Measurements from ENCODE around the gene EZH1. TPM values are rescaled to one million over a fixed set of nuclear protein-coding genes. Genes with fewer than 3 reads are reported as not detected.

The EZH1 gene
- total RNA-seq, 2 donors from 2014 or later, result 30.5 to 32.5 TPM

GRCh38 chr17:42780851-42781638 lies 36.2 kb upstream of the EZH1 start:
- no peak for DNase-seq (ENCODE audit: low spot score)
- Histone ChIP-seq H3K4me3 (peak overlapping the region; percentile 23 to 48), H3K4me1 (peaks cover 0 to 18% of the 10 kb centered on the region in 2 donors), H3K27ac (no peak overlapping the region), H3K36me3 (peaks cover 34% of the 10 kb centered on the region), H3K27me3 (peaks cover 17 to 20% of the 10 kb centered on the region in 2 donors), H3K9me3 (no peaks in the 10 kb centered on the region)
- TF ChIP-seq CTCF (IDR thresholded peaks at IDR 0.05), result no peak

GRCh38 chr17:42779936-42780850 lies 35.4 kb upstream of the EZH1 start, which contains the start of gene WNK4:
Gene WNK4 (plus strand): TSS chr17:42780610. CDS start chr17:42780699, 89 bp downstream.
- H3K36me3 ChIP-seq, result peaks cover 43% of the 10 kb centered on the region
- peaks cover 10 to 20% of the 10 kb centered on the region in 2 donors for H3K27me3 ChIP-seq
- no peak for TF ChIP-seq CTCF (IDR thresholded peaks at IDR 0.05)
- H3K4me3 ChIP-seq, result peak within 1 kb of the TSS; percentile 23 to 48
- H3K4me1 ChIP-seq, result peaks cover 0 to 17% of the 10 kb centered on the region in 2 donors
- H3K27ac ChIP-seq, result no peak within 1 kb of the TSS
- H3K9me3 ChIP-seq, result no peaks in the 10 kb centered on the region
- DNase-seq (ENCODE audit: low spot score), result no peak

GRCh38 chr17:42779304-42779935 lies 34.6 kb upstream of the EZH1 start:
- TF ChIP-seq CTCF (IDR thresholded peaks at IDR 0.05), result no peak
- no peaks in the 10 kb centered on the region for H3K9me3 ChIP-seq
- peaks cover 45% of the 10 kb centered on the region for H3K36me3 ChIP-seq
- DNase-seq (ENCODE audit: low spot score), result no peak
- no peak overlapping the region for H3K4me3 ChIP-seq
- no peak overlapping the region for H3K27ac ChIP-seq
- H3K27me3 ChIP-seq, result peaks cover 4 to 15% of the 10 kb centered on the region in 2 donors
- H3K4me1 ChIP-seq, result peaks cover 0 to 15% of the 10 kb centered on the region in 2 donors

GRCh38 chr17:42778570-42778969 lies 33.7 kb upstream of the EZH1 start:
- no peaks in the 10 kb centered on the region for H3K9me3 ChIP-seq
- peaks cover 45% of the 10 kb centered on the region for H3K36me3 ChIP-seq
- H3K4me3 ChIP-seq, result no peak overlapping the region
- peaks cover 0 to 23% of the 10 kb centered on the region in 2 donors for H3K4me1 ChIP-seq
- H3K27me3 ChIP-seq, result peaks cover 0 to 15% of the 10 kb centered on the region in 2 donors
- no peak for TF ChIP-seq CTCF (IDR thresholded peaks at IDR 0.05)
- no peak for DNase-seq (ENCODE audit: low spot score)
- H3K27ac ChIP-seq, result no peak overlapping the region

- no peak overlapping the region for H3K4me3 ChIP-seq
Observed at GRCh38 chr17:42775534-42776098, 30.8 kb upstream of the EZH1 start.

More at GRCh38 chr17:42775534-42776098, 30.8 kb upstream of the EZH1 start:
- TF ChIP-seq CTCF (IDR thresholded peaks at IDR 0.05), result no peak
- Histone ChIP-seq H3K27me3 (no peaks in the 10 kb centered on the region), H3K27ac (no peak overlapping the region), H3K9me3 (no peaks in the 10 kb centered on the region), H3K4me1 (peaks cover 0 to 27% of the 10 kb centered on the region in 2 donors), H3K36me3 (peaks cover 45% of the 10 kb centered on the region)
- DNase-seq (ENCODE audit: low spot score), result no peak

Data from right atrium auricular region (tissue), 2 donors.